Measurements from ENCODE around the gene GLRX5.

- TF ChIP-seq CTCF (IDR thresholded peaks at IDR 0.05) (no peak), POLR2AphosphoS5 (IDR thresholded peaks at IDR 0.05) (no peak), POLR2A (IDR thresholded peaks at IDR 0.05) (no peak)
These were observed 8.9 kb upstream of the GLRX5 start for GRCh38 chr14:95525999-95526398.

All from breast epithelium (tissue), 3 donors.